Mesendoderm (in vitro differentiated cells): Measurements from ENCODE around the gene RNF115.
"Not testable (repeated sequence)": the region's sequence is repeated elsewhere in the genome, so short reads cannot be mapped to it uniquely, and the experiment has no call there.

ENCODE experiments used
- DNase-seq: peaks from one replicate; pipeline ENCODE4 v3.0.0; 2013
- H2AK5ac ChIP-seq: 2 replicates; pipeline ENCODE4 v1.6.1; 2013; ENCODE audit warnings: low read length, inconsistent platforms
- H2BK120ac ChIP-seq: 2 replicates; pipeline ENCODE4 v1.6.1; 2013; ENCODE audit warnings: low read depth, mild to moderate bottlenecking, low read length, moderate library complexity, mixed read lengths
- H2BK15ac ChIP-seq: replicated peaks from 2 replicates; pipeline ENCODE4 v1.6.1; 2013; ENCODE audit warnings: low read depth, mild to moderate bottlenecking, moderate library complexity
- H2BK5ac ChIP-seq: 2 replicates; pipeline ENCODE4 v1.6.1; 2013; ENCODE audit warnings: low read length, inconsistent platforms
- H3K18ac ChIP-seq: 2 replicates; pipeline ENCODE4 v1.6.1; 2013; ENCODE audit warnings: mild to moderate bottlenecking, low read length, mixed read lengths
- H3K23ac ChIP-seq: one replicate; pipeline ENCODE4 v1.6.1; 2013; ENCODE audit warnings: low read length
- H3K27ac ChIP-seq: 2 replicates; pipeline ENCODE4 v1.5.1; 2013; ENCODE audit warnings: low read depth, mild to moderate bottlenecking, inconsistent platforms, low read length, moderate library complexity
- H3K27me3 ChIP-seq: 2 replicates; pipeline ENCODE4 v1.6.1; 2013; ENCODE audit warnings: low read length, control low read depth, mild to moderate bottlenecking, inconsistent platforms; ENCODE audit not compliant: insufficient read depth, poor library complexity
- H3K36me3 ChIP-seq: 2 replicates; pipeline ENCODE4 v1.6.1; 2013; ENCODE audit warnings: low read length, inconsistent platforms; ENCODE audit not compliant: control insufficient read depth, insufficient read depth
- H3K4ac ChIP-seq: one replicate; pipeline ENCODE4 v1.6.1; 2013; ENCODE audit warnings: low read depth, mild to moderate bottlenecking, low read length, moderate library complexity
- H3K4me1 ChIP-seq: 2 replicates; pipeline ENCODE4 v1.6.1; 2013; ENCODE audit warnings: low read depth, low read length, inconsistent platforms; ENCODE audit not compliant: control insufficient read depth
- H3K4me2 ChIP-seq: 2 replicates; pipeline ENCODE4 v1.6.1; 2013; ENCODE audit warnings: low read length
- H3K4me3 ChIP-seq: 2 replicates; pipeline ENCODE4 v1.5.1; 2013; ENCODE audit warnings: mild to moderate bottlenecking, low read length
- H3K56ac ChIP-seq: one replicate; pipeline ENCODE4 v1.6.1; 2013; ENCODE audit warnings: low read length
- H3K79me1 ChIP-seq: 2 replicates; pipeline ENCODE4 v1.6.1; 2013; ENCODE audit warnings: low read length, inconsistent platforms
- H3K79me2 ChIP-seq: 2 replicates; pipeline ENCODE4 v1.6.1; 2013; ENCODE audit warnings: mild to moderate bottlenecking, low read length; ENCODE audit not compliant: control insufficient read depth, insufficient read depth
- H3K9ac ChIP-seq: 2 replicates; pipeline ENCODE4 v1.6.1; 2013; ENCODE audit warnings: low read length, inconsistent platforms
- H4K5ac ChIP-seq: one replicate; pipeline ENCODE4 v1.6.1; 2013; ENCODE audit warnings: low read length
- H4K8ac ChIP-seq: one replicate; pipeline ENCODE4 v1.6.1; 2013; ENCODE audit warnings: low read depth, mild to moderate bottlenecking, control low read depth, low read length, moderate library complexity
- WGBS: extraction: QIAGEN DNeasy Blood & Tissue Kit; methylation state at CpG from one replicate; pipeline ENCODE4 v1.1.7; 2013; ENCODE audit warnings: low lambda C conversion rate, missing lambda C conversion rate; ENCODE audit not compliant: insufficient coverage; ENCODE audit errors: extremely low coverage; 5-methylcytosine and 5-hydroxymethylcytosine counted together

RNF115 gene

GRCh38 chr1:145818095-145818494 lies 5.8 kb downstream of the RNF115 start:
- not testable (repeated sequence) for H3K79me1 ChIP-seq, H3K4me3 ChIP-seq, H3K23ac ChIP-seq, H3K79me2 ChIP-seq, H3K18ac ChIP-seq, H3K27ac ChIP-seq, H3K27me3 ChIP-seq, H4K5ac ChIP-seq, H2BK5ac ChIP-seq, H3K4ac ChIP-seq, H3K9ac ChIP-seq, H2AK5ac ChIP-seq, DNase-seq, H3K4me1 ChIP-seq, H3K4me2 ChIP-seq, H2BK15ac ChIP-seq, H2BK120ac ChIP-seq, H3K56ac ChIP-seq, H3K36me3 ChIP-seq, H4K8ac ChIP-seq
- no CpG with 5 or more reads among the region's 6 CpGs for WGBS

DNA sequence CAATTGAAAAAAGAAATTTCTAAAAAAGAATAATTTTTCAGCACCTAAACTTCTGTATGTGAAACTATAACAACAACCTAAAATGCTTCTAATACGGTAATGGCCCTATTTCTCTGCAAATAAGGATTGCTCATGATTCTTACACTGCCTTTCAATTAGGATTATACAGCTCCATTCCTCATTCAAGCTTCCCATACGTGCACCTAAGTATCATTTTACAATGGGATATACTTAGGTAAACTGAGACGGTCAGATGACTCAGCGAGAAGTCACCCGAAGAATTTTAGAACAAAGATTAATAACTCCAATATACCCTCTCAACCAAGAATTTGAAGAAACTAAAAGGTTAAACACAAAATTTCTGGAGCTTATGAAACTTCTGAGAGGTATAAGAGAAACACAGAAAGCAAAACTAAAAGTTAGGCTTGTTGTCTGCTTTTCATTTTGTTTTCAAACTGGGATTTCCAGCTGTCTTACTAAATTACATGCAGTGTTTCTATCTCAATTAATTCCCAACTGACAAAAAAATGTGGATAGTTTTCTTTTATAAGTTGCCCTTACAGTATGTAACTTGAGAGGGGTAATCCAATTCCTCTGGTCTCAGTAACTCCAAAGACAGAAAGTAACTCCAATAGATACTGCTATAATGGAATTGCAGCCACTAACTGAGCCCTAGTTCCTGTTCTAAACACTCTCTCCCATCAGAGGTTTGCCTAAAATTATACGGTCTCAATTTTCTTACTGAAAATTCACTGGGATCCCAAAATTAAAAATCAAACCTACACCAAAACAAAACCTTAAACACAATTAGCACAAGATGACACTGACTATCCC lies 10.7 kb downstream of the RNF115 start:
- not testable (repeated sequence) for H3K56ac ChIP-seq, H3K4me1 ChIP-seq, H3K4me3 ChIP-seq, H3K4me2 ChIP-seq, H3K79me1 ChIP-seq, H3K79me2 ChIP-seq, DNase-seq, H3K36me3 ChIP-seq, H2BK5ac ChIP-seq, H2BK120ac ChIP-seq, H4K5ac ChIP-seq, H2AK5ac ChIP-seq, H3K27me3 ChIP-seq, H4K8ac ChIP-seq, H3K27ac ChIP-seq, H3K9ac ChIP-seq, H3K18ac ChIP-seq, H3K23ac ChIP-seq, H2BK15ac ChIP-seq, H3K4ac ChIP-seq
- no CpG with 5 or more reads among the region's 6 CpGs for WGBS

GRCh38 chr1:145806844-145807243 lies 17.1 kb downstream of the RNF115 start:
- Histone ChIP-seq H4K8ac (no peak overlapping the region), H2AK5ac (no peak overlapping the region), H3K18ac (no peak overlapping the region), H3K4me2 (no peak overlapping the region), H3K4ac (no peak overlapping the region), H2BK15ac (no peak overlapping the region), H3K79me1 (peaks cover 6% of the 10 kb centered on the region), H2BK120ac (no peak overlapping the region), H3K9ac (no peak overlapping the region), H3K23ac (no peak overlapping the region), H2BK5ac (no peak overlapping the region), H3K36me3 (no peaks in the 10 kb centered on the region), H3K79me2 (peaks cover 11% of the 10 kb centered on the region), H3K4me1 (peaks cover 12% of the 10 kb centered on the region), H3K27me3 (no peaks in the 10 kb centered on the region), H3K56ac (no peak overlapping the region), H3K4me3 (no peak overlapping the region), H4K5ac (no peak overlapping the region), H3K27ac (no peak overlapping the region)
- DNase-seq: no peak
- WGBS: no CpG with 5 or more reads among the region's 7 CpGs

DNA sequence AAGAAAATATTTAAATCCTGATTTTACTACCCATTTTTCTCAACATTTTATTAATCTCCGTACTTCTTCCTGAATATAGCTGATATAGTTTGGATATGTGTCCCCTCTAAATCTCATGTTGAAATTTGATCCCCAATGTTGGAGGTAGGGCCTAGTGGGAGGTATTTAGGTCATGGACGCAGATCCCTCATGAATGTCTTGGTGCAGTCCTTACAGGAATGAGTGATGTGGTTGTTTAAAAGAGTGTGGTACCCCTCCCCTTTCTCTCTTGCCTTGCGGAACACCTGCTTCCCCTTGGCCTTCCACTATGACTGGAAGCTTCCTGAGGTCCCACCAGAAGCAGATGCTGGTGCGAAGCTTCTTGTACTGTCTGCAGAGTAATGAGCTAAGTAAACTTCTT lies 17.5 kb downstream of the RNF115 start:
- H3K4ac ChIP-seq: no peak overlapping the region
- H3K9ac ChIP-seq: no peak overlapping the region

GRCh38 chr1:145805057-145805456 lies 18.8 kb downstream of the RNF115 start:
- no peaks in the 10 kb centered on the region for H3K36me3 ChIP-seq
- no peak overlapping the region for H2AK5ac ChIP-seq
- no peak overlapping the region for H3K9ac ChIP-seq
- no peak overlapping the region for H3K27ac ChIP-seq
- no peak overlapping the region for H3K23ac ChIP-seq
- no peak overlapping the region for H3K4me3 ChIP-seq
- H4K5ac ChIP-seq: no peak overlapping the region
- peaks cover 11% of the 10 kb centered on the region for H3K79me2 ChIP-seq
- no peak overlapping the region for H3K4me2 ChIP-seq
- no peak overlapping the region for H2BK15ac ChIP-seq
- H3K4me1 ChIP-seq: peaks cover 12% of the 10 kb centered on the region
- no peak overlapping the region for H3K56ac ChIP-seq
- H3K27me3 ChIP-seq: no peaks in the 10 kb centered on the region
- no peak overlapping the region for H3K4ac ChIP-seq
- peaks cover 9% of the 10 kb centered on the region for H3K79me1 ChIP-seq
- no peak overlapping the region for H2BK120ac ChIP-seq
- peak; percentile 86 for DNase-seq
- no peak overlapping the region for H2BK5ac ChIP-seq
- H4K8ac ChIP-seq: no peak overlapping the region
- no peak overlapping the region for H3K18ac ChIP-seq
- WGBS: no CpG with 5 or more reads among the region's 1 CpG

More for the DNA sequence above, 17.5 kb downstream of the RNF115 start:
- Histone ChIP-seq H3K4me3 (no peak overlapping the region), H3K27me3 (no peaks in the 10 kb centered on the region), H3K27ac (no peak overlapping the region), H3K56ac (no peak overlapping the region), H3K4me1 (peaks cover 12% of the 10 kb centered on the region), H2BK15ac (no peak overlapping the region), H4K5ac (no peak overlapping the region), H3K79me1 (peaks cover 6% of the 10 kb centered on the region), H2BK5ac (no peak overlapping the region), H4K8ac (no peak overlapping the region), H3K36me3 (no peaks in the 10 kb centered on the region), H3K23ac (no peak overlapping the region), H3K18ac (no peak overlapping the region), H2AK5ac (no peak overlapping the region), H2BK120ac (no peak overlapping the region), H3K4me2 (no peak overlapping the region), H3K79me2 (peaks cover 11% of the 10 kb centered on the region)
- WGBS: no CpG with 5 or more reads among the region's 4 CpGs
- no peak for DNase-seq
